ENCODE data around the gene ENOPH1. TPM values are rescaled to one million over a fixed set of nuclear protein-coding genes. Genes with fewer than 3 reads are reported as not detected.
"Not testable (repeated sequence)": the region's sequence is repeated elsewhere in the genome, so short reads cannot be mapped to it uniquely, and the experiment has no call there.

Gene ENOPH1
- total RNA-seq, 1 donor from 2014 or later: 40.4 TPM

DNA sequence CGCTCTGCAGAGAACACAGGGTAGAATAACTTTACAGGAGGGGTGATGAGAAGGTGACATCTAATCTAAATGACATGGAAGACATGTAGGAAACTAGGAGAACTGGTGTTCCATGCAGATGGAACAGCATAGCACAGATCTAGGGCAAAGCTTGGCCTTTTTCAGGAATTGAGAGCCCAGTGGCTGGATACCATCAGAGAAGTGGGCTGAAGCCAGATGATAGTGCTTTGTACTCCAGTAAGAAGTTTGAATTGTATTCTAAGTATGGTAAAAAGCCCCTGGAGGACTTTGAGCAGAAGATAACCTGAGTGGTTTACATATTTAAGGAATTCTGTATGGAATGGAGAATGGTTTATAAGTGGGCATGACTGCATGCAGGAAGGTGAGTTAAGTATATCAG is 32.8 kb downstream of the ENOPH1 start:
- intact Hi-C loops (cut with micrococcal nuclease): loop anchor here (2.0 kb wide), 2 partner anchors 32 to 820 kb away; partner anchors contain the start of genes ENOPH1 and HNRNPDL

DNA sequence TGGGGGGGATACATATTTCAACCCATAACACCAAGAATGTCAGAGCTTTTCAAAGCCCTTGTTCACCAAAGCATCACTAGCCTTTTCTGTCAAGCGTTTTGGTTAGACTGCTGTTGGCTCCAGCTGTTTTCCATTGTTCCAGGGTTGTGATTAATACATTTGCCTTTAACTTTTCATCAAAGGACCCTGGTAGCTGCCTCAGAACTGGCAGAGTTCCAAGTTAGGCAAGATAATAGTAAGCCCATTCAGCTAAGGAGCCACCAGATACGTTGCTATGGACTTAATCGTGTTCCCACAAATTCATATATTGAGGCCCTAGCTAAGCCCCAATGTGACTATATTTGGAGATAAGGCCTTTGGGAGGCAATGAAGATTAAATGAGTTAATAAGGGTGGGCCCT is 37.1 kb downstream of the ENOPH1 start:
- intact Hi-C loops (cut with micrococcal nuclease): no loop called here

DNA sequence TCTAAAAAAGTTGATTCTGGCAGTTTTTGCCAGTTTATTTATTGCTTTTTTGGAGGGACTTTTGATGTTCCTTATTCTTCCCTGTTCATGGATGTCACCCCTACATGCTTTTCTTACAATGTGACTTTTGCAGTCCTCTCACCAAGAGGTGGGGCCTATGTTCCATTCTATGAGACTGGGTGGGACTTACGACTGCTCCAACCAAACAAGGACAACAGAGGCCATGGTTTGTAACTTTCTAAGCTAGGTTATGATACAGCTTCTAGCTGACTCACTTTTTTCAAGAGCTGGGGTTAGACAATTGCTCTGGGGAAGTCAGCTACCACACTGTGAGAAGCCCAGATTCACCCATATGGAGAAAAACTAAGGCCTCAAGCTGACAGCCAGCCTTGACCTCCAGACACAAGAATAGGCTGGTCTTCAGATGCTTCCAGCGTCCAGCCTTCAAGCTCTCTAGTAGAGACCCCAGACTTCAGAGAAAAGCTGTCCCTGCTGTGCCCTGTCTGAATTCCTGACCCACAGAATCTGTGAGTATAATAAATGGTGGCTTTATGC is 39.5 kb downstream of the ENOPH1 start:
- intact Hi-C loops (cut with micrococcal nuclease): no loop called here

DNA sequence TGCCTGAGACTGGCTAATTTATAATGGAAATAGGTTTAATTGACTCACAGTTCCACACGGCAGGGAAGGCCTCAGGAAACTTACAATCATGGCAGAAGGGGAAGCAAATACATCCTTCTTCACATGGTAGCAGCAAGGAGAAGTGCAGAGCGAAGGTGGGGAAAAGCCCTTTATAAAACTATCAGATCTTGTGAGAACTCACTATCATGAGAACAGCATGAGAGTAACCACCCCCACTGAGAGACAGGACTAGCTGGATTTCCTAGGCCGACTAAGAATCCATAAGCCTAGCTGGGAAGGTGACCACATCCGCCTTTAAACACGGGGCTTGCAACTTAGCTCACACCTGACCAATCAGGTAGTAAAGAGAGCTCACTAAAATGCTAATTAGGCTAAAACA is 42.7 kb downstream of the ENOPH1 start:
- intact Hi-C loops (cut with micrococcal nuclease): not testable (repeated sequence)

DNA sequence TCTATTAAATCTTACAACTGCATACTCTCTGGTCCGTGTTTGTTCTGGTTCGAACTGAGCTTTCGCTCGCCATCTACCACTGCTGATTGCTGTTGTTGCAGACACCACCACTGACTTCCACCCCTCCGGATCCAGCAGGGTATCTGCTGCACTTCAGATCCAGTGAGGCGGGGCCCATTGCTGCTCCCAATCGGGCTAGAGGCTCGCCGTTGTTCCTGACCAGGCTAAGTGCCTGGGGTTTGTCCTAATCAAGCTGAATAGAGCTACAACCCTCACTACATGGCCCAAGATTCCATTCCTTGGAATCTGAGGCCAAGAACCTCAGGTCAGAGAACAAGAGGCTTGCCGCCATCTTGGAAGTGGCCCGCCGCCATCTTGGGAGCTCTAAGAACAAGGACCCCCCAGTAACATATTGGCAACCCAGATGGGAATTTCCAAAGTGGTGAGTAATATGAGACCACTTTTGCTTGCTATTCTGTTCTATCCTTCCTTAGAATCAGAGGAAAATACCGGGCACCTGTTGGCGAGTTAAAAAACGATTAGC is 43.3 kb downstream of the ENOPH1 start:
- intact Hi-C loops (cut with micrococcal nuclease): no loop called here

DNA sequence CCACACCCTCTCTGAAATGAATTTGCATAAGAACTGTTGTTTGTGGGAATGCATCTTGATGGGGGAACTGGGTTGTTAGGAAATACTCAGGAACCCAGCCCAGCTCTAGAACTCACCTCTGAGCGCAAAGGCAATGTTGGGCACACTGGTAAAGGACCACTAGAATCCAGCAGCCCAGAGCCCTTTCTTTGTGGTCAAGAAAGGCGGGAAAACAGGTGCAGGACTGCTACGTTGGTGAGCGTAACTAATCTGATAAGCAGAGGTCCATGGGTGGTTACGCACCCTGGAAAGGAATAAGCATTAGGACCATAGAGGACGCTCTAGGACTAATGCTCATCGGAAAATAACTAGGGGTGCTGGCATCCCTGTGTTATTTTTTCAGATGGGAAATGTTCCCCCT is 45.5 kb downstream of the ENOPH1 start:
- intact Hi-C loops (cut with micrococcal nuclease): not testable (repeated sequence)

DNA sequence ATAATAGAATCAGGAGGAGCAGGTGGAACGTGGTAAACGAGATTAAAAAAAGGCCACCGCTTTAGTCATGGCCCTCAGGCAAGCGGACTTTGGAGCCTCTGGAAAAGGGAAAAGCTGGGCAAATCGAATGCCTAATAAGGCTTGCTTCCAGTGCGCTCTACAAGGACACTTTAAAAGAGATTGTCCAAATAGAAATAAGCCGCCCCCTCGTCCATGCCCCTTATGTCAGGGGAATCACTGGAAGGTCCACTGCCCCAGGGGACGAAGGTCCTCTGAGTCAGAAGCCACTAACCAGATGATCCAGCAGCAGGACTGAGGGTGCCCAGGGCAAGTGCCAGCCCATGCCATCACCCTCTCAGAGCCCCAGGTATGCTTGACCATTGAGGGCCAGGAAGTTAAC is 47.1 kb downstream of the ENOPH1 start:
- intact Hi-C loops (cut with micrococcal nuclease): not testable (repeated sequence)

DNA sequence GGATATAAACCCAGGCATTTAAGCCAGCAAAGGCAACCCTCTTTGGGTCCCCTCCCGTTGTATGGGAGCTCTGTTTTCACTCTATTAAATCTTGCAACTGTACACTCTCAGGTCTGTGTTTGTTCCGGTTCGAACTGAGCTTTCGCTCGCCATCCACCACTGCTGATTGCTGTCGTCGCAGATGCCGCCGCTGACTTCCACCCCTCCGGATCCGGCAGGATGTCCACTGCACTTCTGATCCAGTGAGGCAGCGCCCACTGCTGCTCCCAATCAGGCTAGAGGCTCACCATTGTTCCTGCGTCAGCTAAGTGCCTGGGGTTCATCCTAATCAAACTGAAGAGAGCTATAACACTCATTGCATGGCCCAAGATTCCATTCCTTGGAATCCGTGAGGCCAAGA is 49.2 kb downstream of the ENOPH1 start:
- intact Hi-C loops (cut with micrococcal nuclease): no loop called here

DNA sequence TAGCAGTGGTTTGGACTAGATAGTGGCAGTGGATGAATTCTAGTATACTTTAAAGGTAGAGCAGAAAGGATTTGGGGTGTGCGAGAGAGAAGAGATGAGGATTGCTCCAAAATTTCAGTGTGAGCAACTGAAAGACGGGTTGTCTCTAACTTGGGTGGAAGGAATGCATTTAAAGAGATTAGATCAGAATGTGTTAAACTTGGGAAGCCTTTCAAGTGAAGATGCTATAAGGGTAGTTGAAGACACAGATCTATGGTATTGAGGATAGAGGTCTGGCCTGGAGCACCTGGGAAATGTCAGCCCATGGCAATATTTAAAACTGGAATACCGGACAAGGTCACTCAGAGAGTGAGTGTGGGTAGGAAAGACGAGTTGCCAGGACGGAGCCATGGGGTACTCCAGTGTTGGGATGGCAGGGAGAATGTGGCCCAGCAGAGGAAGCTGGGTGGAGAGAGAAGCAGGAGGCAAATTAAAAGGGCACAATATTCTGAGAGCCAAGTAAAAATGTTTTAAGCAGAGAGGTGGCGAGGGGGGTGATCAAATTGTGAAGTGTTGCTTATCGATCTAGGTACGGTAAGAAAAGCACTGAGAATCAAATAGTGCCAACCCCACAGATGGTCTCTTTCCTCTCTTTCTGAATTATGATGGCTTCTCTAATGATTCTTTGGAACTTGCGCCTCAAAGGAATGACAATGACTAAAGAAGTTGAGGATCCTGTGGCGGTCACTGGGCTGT is 50.5 kb downstream of the ENOPH1 start:
- intact Hi-C loops (cut with micrococcal nuclease): no loop called here

DNA sequence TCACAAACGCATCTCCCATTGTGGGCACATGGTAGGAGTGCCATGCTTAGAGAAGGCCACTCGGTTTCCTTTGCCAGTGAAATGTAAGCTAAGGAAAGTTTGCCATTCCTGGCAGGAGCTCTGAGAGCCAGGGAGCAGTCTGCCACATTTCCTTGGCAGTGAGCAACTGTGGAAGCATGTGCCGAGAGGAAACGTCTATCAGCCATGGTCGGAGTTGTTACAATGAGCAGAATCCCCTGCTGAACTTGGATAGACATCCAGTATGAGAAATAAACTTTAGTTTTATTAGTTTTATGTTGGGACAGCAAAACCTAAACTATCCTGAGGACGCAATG is 51.1 kb downstream of the ENOPH1 start:
- intact Hi-C loops (cut with micrococcal nuclease): no loop called here

DNA sequence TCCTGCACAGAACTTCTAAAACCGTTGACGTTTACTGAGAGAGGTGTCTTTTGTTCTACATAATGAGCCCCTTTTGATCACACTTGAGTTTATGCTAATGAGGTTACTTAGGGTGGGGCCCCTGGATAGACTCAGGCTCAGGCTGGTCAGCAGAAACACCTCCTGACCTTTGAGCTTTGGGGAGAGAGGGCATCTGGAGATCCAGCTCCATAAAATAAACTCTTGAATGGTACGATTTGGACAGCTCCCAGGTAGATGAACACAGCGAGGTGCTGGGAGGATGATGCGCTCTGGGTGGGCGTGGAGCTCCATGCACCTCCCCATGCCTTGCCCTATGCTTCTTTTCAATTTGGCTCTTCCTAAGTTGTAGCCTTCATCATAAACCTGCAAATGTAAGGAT is 52.0 kb downstream of the ENOPH1 start:
- intact Hi-C loops (cut with micrococcal nuclease): no loop called here

DNA sequence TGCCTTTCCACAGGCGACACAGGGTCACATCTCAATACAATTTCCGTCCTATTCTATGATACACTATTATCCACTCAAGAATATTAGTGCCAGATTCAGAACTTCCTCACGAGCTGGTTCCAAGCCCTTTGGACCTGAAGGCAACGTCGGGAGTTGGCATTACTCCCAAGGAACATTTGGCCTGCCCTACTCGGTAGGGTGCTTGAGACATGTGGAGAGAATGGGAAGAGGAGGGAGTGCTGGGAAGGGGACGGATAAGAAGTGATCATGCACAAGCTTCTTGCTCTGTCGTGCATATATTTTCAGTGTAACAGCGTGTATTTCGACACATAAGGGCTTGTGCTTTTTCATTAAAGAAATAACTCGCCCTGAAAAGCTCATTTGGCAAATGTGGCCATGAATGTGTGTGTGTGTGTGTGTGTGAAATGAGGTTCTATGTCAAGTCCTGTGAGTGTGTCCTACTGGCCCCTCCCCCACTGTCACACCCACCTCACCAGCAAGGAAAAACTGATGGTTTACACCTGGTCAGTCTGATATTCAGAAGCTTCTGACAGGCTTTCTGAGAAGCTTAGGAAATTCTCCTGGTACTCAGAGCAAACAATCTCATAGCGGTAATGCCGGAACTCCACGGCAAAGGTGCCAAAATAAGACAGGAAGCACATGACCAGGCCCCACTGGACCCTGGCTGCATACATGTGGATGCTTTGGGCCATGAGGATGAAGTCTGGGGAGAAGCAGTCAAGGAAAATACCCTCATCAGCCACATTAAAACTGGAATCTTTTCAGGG is 54.8 kb downstream of the ENOPH1 start:
- intact Hi-C loops (cut with micrococcal nuclease): no loop called here

DNA sequence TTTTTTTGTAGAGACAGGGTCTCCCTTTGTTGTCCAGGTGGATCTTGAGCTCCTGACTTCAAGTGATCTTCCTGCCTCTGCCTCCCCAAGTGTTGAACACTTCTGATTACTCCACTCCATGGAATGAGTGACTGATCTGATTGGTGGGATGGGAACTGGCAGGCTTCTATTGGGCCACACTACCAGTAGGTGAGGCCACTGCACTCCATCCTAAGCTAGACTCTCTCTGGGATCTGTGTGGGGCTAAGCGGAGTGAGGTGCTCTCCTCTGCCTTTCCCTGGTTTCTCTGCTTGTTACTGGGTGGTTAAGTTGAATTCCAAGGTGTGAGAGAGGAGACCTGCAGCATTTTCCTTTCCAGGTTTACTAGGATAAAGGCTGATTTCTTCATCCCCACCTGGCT is 58.7 kb downstream of the ENOPH1 start:
- intact Hi-C loops (cut with micrococcal nuclease): no loop called here

DNA sequence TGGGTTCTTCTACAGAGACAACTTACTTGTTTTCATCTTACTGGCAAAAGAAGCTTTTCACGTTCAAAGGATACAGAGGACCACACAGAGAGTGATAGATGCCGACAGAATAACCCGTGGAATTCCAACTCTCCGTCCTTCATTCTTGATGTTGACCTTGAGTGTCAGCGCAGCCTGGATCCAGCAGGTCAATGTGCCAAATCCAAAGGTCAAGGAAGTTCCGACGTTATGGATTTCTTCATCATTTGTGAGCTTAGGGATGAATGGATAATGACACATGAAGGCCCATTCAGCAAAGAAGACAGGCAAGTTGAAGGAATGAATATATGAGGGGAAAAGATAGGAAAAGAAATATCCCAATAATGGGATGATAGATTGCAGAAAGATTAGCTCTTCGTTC is 59.6 kb downstream of the ENOPH1 start:
- intact Hi-C loops (cut with micrococcal nuclease): no loop called here

DNA sequence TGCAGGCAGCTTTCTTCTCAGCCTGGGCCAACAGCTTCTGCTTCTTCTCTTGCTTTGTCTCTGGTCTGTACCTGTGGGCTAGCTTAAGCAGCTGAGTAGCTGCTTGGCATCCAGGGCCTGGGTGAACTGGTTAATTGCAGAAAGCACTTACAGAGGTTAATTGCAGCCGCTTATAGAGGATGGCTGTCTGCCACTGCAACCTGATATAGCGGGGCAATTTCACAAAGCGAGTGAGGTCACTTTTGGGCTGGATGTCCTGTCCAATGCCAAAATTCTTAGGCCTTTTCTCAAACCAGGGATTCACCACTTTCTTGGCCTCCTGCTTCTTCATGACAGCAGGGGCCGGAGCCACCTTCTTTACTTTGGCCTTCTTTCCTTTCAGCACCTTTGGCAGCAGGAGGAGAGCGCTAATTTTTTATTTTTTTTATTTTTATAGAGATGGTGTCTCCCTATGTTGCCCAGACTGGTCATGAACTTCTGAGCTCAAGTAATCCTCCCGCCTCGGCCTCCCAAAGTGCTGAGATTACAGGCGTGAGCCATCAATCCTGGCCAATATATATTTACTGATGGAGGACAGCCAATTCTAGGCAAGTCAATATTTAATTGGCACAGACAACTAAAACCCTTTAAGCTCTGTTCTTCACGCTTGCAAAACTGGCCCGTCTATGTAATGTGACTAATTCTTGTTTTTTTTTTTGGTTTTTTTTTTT is 61.0 kb downstream of the ENOPH1 start:
- intact Hi-C loops (cut with micrococcal nuclease): no loop called here

DNA sequence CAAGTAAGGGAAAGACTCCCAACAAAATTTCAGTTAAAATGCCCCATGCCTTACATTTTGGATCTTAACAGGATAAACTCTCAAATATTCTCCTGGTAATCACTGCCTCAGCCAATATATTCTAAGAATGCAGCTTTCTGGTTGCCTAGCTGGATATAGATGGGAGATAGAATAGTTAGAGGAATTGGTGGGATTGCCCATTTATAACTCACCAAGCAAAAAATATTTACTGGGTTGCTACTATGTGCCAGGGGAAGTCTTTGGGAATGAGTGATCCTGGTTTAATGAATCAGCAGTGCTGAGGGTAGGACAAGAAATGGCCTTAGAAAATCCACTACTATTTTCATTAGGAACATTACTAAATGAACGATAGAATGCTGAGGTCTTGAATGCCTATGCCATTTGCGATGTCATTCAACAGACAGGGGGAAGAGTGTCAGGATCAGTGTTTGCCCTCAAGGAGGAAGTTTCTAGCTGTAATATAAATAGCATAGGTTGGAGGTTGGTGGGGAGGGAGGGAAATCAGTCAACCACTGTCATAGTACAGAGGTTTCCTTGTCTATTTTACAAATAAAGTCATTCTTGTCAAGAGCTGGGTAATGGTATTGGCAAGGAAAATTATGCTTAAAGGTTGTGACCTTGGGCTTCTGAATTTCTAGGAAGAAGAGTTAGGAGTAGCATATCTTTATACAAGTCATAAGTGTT is 63.5 kb downstream of the ENOPH1 start:
- intact Hi-C loops (cut with micrococcal nuclease): no loop called here

DNA sequence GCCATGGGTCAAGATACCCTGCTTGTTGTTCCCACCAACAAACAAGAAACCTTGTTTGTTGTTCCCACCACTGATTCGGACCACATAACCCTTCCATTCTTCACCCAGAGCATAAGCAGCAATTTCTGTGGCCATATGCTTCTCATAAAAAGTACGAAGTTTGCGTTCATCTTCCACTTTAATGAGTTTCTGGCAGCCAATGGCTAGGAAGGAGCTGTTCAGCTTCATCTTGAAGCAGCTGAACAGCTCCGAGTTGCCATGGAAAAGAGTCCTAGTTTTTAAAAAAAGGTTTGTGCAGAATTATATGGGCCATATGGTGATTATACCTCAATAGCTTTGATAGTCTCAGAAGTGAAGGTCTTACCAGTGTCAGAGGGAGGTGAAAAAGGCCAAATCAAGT is 65.3 kb downstream of the ENOPH1 start:
- intact Hi-C loops (cut with micrococcal nuclease): no loop called here

DNA sequence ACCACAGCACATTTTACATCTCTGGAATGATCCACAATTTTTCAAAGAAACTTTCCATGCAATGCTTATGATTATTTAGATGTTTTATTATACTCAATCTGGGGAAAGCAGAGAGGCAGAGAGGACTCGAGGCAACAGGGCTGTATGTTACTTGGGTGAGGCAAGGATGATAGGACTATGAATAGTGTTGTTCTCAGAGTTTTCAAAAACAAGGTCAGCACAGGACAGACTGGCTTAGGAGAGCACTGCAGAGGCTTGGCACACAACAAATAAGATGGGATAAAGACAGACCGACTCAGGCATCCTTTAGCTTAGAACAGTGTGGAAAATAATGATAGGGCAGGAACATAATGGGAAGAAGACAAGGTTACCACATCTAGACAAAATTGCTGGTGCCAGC is 66.0 kb downstream of the ENOPH1 start:
- intact Hi-C loops (cut with micrococcal nuclease): no loop called here

DNA sequence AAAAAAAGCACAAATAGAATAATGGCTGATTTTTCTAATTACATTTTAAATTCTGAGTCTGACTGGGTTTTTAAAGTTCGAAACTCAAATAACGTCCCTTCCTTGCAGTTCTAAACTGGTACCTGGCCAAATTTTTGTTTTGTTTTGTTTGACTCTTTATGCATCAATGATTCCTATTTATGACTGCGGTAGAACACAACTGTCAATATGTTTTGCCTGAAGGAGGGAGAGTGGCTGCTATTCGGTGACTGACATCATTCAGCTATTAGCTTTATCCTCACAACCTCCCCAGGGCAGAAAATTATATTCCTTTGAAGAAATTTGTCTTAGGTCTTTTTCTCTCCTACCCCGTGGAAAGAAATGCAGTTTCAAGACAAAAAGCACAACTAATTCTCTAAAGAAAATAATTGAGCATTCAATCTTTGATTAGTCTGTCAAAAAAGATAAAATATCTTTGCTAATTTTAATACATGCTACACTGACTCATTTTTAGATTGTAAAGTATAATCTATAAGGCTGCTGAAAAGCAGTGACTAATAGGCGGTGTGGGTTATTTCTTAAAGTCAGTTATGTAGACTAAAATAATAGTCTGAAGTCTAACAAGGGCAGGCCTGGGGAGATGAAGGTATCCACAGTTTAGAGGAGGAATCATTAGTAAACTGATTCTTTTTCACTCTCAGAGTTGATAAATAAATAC is 69.5 kb downstream of the ENOPH1 start:
- intact Hi-C loops (cut with micrococcal nuclease): no loop called here

DNA sequence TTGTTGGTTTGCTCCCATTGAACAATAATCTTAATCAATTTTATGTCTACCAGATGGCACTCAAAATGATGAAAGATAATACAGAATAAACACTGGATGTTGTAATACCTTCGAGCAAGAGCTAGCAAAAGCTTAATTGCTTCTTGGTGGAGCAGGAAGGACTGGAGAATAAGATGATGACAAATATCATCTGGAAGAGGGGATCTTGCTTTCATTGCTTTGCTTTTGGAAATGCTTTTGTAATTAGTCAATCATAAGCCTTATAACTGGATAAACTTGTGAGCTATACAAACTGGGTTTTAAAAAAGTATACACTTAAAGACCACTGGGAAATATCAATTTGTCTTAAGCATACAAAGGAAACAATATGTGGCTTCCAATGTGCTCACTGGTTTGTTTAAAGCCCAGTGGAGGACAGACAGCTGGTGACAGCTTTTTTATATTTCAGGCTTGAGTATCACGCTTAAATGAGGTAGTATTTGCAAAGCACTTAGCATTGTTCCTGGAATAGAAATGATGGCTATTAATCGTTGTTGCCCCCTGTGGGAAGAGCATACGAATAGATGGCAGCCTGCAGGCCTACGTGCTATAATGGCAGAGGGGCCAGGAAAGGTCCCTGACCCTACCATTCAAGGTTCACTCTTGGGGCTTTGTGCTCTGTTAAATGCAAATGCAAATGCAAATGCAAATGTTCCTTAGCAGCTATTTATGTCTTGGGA is 70.2 kb downstream of the ENOPH1 start:
- intact Hi-C loops (cut with micrococcal nuclease): no loop called here

Measured in T-helper 2 cell treated with Interferon-gamma antibody and Interleukin-4, amounts not matched to agents 100 ng/mL and 5 ng/mL, for 36 hours (primary cell).